ENCODE data around the gene FFAR2. TPM values are rescaled to one million over a fixed set of nuclear protein-coding genes. Genes with fewer than 3 reads are reported as not detected.
"Not testable (repeated sequence)": the region's sequence is repeated elsewhere in the genome, so short reads cannot be mapped to it uniquely, and the experiment has no call there.

FFAR2 gene
- total RNA-seq, 1 donor from 2014 or later: not detected

- H3K36me3 ChIP-seq: no peaks in the 10 kb centered on the region
- no peaks in the 10 kb centered on the region for H3K4me1 ChIP-seq
- no peaks in the 10 kb centered on the region for H3K27me3 ChIP-seq
- no peak for TF ChIP-seq CTCF (IDR thresholded peaks at IDR 0.05)
- H3K4me3 ChIP-seq: no peak overlapping the region
- intact Hi-C loops (cut with DNase I): no loop called here
- no peaks in the 10 kb centered on the region for H3K9me3 ChIP-seq
- no peak overlapping the region for H3K27ac ChIP-seq
- DNase-seq (ENCODE audit: low spot score in 2 of 2): no peak
Measured at GRCh38 chr19:35466259-35466658, 18.2 kb downstream of the FFAR2 start.

GRCh38 chr19:35468637-35469036, 20.6 kb downstream of the FFAR2 start:
- Histone ChIP-seq H3K9me3 (no peaks in the 10 kb centered on the region), H3K36me3 (no peaks in the 10 kb centered on the region), H3K4me1 (no peaks in the 10 kb centered on the region), H3K27me3 (no peaks in the 10 kb centered on the region), H3K4me3 (no peak overlapping the region), H3K27ac (no peak overlapping the region)
- TF ChIP-seq CTCF (IDR thresholded peaks at IDR 0.05): peak in 1 of 3 experiments; percentile 34
- intact Hi-C loops (cut with DNase I): no loop called here
- no peak for DNase-seq (ENCODE audit: low spot score in 2 of 2)

- Histone ChIP-seq H3K4me3 (no peak overlapping the region), H3K9me3 (no peaks in the 10 kb centered on the region), H3K27ac (no peak overlapping the region), H3K36me3 (no peaks in the 10 kb centered on the region), H3K27me3 (no peaks in the 10 kb centered on the region), H3K4me1 (no peaks in the 10 kb centered on the region)
- no peak for DNase-seq (ENCODE audit: low spot score in 2 of 2)
- no peak for TF ChIP-seq CTCF (IDR thresholded peaks at IDR 0.05)
- intact Hi-C loops (cut with DNase I): no loop called here
Measured at GRCh38 chr19:35470128-35470527, 22.1 kb downstream of the FFAR2 start.

- H3K4me3 ChIP-seq; H3K36me3 ChIP-seq; intact Hi-C loops (cut with DNase I); DNase-seq (ENCODE audit: low spot score in 2 of 2); H3K27ac ChIP-seq; H3K4me1 ChIP-seq; H3K27me3 ChIP-seq; H3K9me3 ChIP-seq: not testable (repeated sequence)
Measured at GRCh38 chr19:35471075-35471474, 23.0 kb downstream of the FFAR2 start.

- intact Hi-C loops (cut with DNase I): no loop called here
Measured at GRCh38 chr19:35471946-35472345, 23.9 kb downstream of the FFAR2 start.

GRCh38 chr19:35474104-35474503, 26.0 kb downstream of the FFAR2 start:
- no peaks in the 10 kb centered on the region for H3K4me1 ChIP-seq
- intact Hi-C loops (cut with DNase I): no loop called here
- H3K27me3 ChIP-seq: no peaks in the 10 kb centered on the region
- H3K4me3 ChIP-seq: no peak overlapping the region
- no peak for TF ChIP-seq CTCF (IDR thresholded peaks at IDR 0.05)
- H3K36me3 ChIP-seq: no peaks in the 10 kb centered on the region
- H3K9me3 ChIP-seq: no peaks in the 10 kb centered on the region
- no peak overlapping the region for H3K27ac ChIP-seq
- no peak for DNase-seq (ENCODE audit: low spot score in 2 of 2)

More at GRCh38 chr19:35471946-35472345, 23.9 kb downstream of the FFAR2 start:
- H3K9me3 ChIP-seq: no peaks in the 10 kb centered on the region
- no peak overlapping the region for H3K4me3 ChIP-seq
- no peak overlapping the region for H3K27ac ChIP-seq
- no peak for TF ChIP-seq CTCF (IDR thresholded peaks at IDR 0.05)
- H3K36me3 ChIP-seq: no peaks in the 10 kb centered on the region
- no peaks in the 10 kb centered on the region for H3K27me3 ChIP-seq
- DNase-seq (ENCODE audit: low spot score in 2 of 2): no peak
- no peaks in the 10 kb centered on the region for H3K4me1 ChIP-seq

- intact Hi-C loops (cut with DNase I); H3K4me3 ChIP-seq; H3K36me3 ChIP-seq; DNase-seq (ENCODE audit: low spot score in 2 of 2); H3K9me3 ChIP-seq; H3K27ac ChIP-seq; H3K27me3 ChIP-seq; H3K4me1 ChIP-seq: not testable (repeated sequence)
Measured at GRCh38 chr19:35474594-35474993, 26.5 kb downstream of the FFAR2 start.

All from ascending aorta (tissue), 2 donors.